Measurements from ENCODE around the gene ZNF335.

ZNF335 gene

DNA sequence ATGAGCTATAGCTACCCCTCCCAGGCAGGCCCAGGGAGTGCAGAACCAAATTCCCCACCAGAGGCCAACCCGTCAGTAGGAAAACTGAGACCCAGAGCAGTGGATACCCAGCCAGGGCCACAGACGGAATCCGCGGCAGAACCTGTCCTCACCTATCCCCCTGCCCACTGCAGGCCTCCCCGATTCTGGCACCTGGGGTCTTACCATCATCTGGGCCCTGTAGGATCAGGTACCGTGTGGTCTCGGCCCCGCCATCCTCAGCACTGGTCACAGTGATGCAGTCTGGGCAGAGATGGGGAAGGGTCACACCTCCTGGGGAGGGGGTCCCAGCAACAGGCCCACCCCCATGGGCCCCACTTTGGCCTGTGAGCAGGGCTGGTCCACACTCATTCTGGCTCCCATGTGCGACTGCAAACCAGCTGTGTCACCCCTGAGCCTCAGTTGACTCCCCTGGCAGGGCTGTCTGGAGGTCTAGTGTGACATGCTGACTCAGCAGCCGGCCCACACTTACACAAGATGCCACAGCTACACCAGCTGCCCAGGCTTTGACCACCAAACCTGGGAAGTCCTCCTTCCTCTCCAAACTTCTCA, 3.8 kb downstream of the ZNF335 start:
- DNase-seq (ENCODE audit: low spot score) = no peak
- ChIA-PET POLR2A (ENCODE audit: low non-redundant PET) (interaction anchor here (0.6 kb wide), 2 partner anchors 33 to 1547 kb away, joined by 3 to 5 read pairs; no protein-coding TSS in a partner anchor), CTCF (interaction anchor here (0.6 to 7.4 kb wide), 7 partner anchors 16 to 162 kb away, joined by 3 to 79 read pairs (median 4); partner anchors contain the start of gene PCIF1)
- TF ChIP-seq CTCF (conservative IDR thresholded peaks at IDR 0.05; ENCODE audit: low read depth) = no peak
- H3K27ac ChIP-seq = peak overlapping the region; percentile 99

GRCh38 chr20:45967551-45968080, 4.4 kb downstream of the ZNF335 start:
- POLR2A ChIA-PET (ENCODE audit: low non-redundant PET) = no interaction called here
- H3K27ac ChIP-seq = peak overlapping the region; percentile 99; the same call in 1 of the 2 replicates
- DNase-seq (ENCODE audit: low spot score) = no peak
- no peak for TF ChIP-seq CTCF (conservative IDR thresholded peaks at IDR 0.05; ENCODE audit: low read depth)
- CTCF ChIA-PET = interaction anchor here (0.6 to 7.4 kb wide), 4 partner anchors 16 to 162 kb away, joined by 3 to 79 read pairs (median 4); no protein-coding TSS in a partner anchor

- peak overlapping the region; percentile 25 for H3K27ac ChIP-seq
- no peak for DNase-seq (ENCODE audit: low spot score)
- TF ChIP-seq CTCF (conservative IDR thresholded peaks at IDR 0.05; ENCODE audit: low read depth) = no peak
- ChIA-PET POLR2A (ENCODE audit: low non-redundant PET) (interaction anchor here (0.9 kb wide), 1 partner anchor 32 kb away, joined by 3 read pairs; no protein-coding TSS in a partner anchor), CTCF (interaction anchor here (0.6 to 1.2 kb wide), 3 partner anchors 37 to 187 kb away, joined by 3 to 6 read pairs (median 4); no protein-coding TSS in a partner anchor)
Observed at GRCh38 chr20:45965169-45966002, 6.6 kb downstream of the ZNF335 start.

- no peak for TF ChIP-seq CTCF (conservative IDR thresholded peaks at IDR 0.05; ENCODE audit: low read depth)
- ChIA-PET POLR2A (ENCODE audit: low non-redundant PET) (no interaction called here), CTCF (interaction anchor here (0.5 to 2.2 kb wide), 3 partner anchors 20 to 459 kb away, joined by 3 to 21 read pairs (median 3); partner anchors contain the start of gene PCIF1)
Observed at GRCh38 chr20:45964006-45964400, 8.0 kb downstream of the ZNF335 start.

GRCh38 chr20:45963059-45964005, 8.7 kb downstream of the ZNF335 start:
- ChIA-PET POLR2A (ENCODE audit: low non-redundant PET) (interaction anchor here (0.9 kb wide), 1 partner anchor 30 kb away, joined by 3 read pairs; no protein-coding TSS in a partner anchor), CTCF (interaction anchor here (0.5 to 2.2 kb wide), 9 partner anchors 15 to 460 kb away, joined by 3 to 21 read pairs (median 4); partner anchors contain the start of gene PCIF1)
- H3K27ac ChIP-seq = peak overlapping the region; percentile 5
- TF ChIP-seq CTCF (conservative IDR thresholded peaks at IDR 0.05; ENCODE audit: low read depth) = peak; percentile 59
- no peak for DNase-seq (ENCODE audit: low spot score)

More at GRCh38 chr20:45964006-45964400, 8.0 kb downstream of the ZNF335 start:
- DNase-seq (ENCODE audit: low spot score) = no peak
- H3K27ac ChIP-seq = peak overlapping the region; percentile 5
